ENCODE data around the gene MYLK2.

DNA sequence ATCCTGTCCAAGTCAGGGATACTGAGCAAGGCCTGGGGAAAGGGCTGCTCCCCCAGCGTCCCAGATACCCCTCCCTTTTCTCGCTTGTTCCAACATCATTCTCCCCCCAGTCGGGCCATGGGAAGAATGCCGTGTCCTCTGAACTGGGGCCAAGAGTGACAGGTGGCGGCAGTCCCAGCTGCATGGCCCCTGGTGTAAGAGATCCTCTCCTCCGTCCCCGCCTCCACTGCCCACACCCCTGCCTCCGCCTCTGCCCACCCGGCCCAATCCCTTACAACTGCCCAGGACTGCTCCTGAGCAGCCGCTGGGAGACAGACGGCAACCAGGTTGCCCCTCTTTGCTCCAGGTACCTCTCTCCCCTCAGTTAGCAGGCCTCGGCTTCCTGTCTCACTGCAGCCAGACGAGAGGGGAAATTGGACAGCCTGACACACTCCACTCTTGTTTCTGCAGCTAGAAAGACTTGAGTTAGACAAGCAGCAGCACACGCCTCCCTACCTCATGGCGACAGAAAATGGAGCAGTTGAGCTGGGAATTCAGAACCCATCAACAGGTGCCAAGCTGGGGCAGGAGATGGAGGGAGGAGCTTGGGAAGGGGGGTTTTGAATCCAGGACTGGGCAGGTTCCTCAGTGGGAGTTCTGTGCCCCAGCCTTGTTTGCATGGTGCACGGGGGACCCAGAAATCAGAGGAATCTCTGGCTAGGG is at the start of gene MYLK2:
- no peak for TF ChIP-seq POLR2AphosphoS5 (IDR thresholded peaks at IDR 0.05)
- TF ChIP-seq, protein P1, sequence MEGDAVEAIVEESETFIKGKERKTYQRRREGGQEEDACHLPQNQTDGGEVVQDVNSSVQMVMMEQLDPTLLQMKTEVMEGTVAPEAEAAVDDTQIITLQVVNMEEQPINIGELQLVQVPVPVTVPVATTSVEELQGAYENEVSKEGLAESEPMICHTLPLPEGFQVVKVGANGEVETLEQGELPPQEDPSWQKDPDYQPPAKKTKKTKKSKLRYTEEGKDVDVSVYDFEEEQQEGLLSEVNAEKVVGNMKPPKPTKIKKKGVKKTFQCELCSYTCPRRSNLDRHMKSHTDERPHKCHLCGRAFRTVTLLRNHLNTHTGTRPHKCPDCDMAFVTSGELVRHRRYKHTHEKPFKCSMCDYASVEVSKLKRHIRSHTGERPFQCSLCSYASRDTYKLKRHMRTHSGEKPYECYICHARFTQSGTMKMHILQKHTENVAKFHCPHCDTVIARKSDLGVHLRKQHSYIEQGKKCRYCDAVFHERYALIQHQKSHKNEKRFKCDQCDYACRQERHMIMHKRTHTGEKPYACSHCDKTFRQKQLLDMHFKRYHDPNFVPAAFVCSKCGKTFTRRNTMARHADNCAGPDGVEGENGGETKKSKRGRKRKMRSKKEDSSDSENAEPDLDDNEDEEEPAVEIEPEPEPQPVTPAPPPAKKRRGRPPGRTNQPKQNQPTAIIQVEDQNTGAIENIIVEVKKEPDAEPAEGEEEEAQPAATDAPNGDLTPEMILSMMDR (IDR thresholded peaks at IDR 0.05) = no peak
